ENCODE measurements around the gene PELO. TPM values are rescaled to one million over a fixed set of nuclear protein-coding genes. Genes with fewer than 3 reads are reported as not detected.

PELO gene
- total RNA-seq, 1 donor from 2014 or later = 11.8 TPM

DNA sequence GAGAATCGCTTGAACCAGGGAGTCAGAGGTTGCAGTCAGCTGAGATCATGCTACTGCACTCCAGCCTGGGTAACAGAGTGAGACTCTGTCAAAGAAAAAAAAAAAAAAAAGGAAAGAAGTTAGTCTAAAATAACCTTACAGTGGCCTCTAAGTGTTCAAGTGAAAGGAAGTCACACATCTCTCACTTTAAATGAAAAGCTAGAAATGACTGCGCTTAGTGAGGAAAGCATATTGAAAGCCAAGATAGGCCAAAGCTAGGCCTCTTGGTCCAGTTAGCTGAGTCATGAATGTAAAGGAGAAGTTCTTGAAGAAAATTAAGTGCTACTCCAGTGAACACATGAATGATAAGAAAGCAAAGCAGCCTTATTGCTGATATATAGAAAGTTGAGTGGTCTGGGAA is 38.1 kb downstream of the PELO start:
- Mint-ChIP-seq H3K4me3 (ENCODE audit: low read depth) (no peak overlapping the region), H3K9me3 (ENCODE audit: low read depth) (peaks cover 3% of the 10 kb centered on the region), H3K36me3 (ENCODE audit: insufficient read depth) (no peaks in the 10 kb centered on the region), H3K27ac (no peak overlapping the region), H3K4me1 (ENCODE audit: low read depth) (peaks cover 2% of the 10 kb centered on the region), H3K27me3 (no peaks in the 10 kb centered on the region)
- no peak for DNase-seq (ENCODE audit: low spot score, unreplicated experiment)
- TF ChIP-seq, protein P1, sequence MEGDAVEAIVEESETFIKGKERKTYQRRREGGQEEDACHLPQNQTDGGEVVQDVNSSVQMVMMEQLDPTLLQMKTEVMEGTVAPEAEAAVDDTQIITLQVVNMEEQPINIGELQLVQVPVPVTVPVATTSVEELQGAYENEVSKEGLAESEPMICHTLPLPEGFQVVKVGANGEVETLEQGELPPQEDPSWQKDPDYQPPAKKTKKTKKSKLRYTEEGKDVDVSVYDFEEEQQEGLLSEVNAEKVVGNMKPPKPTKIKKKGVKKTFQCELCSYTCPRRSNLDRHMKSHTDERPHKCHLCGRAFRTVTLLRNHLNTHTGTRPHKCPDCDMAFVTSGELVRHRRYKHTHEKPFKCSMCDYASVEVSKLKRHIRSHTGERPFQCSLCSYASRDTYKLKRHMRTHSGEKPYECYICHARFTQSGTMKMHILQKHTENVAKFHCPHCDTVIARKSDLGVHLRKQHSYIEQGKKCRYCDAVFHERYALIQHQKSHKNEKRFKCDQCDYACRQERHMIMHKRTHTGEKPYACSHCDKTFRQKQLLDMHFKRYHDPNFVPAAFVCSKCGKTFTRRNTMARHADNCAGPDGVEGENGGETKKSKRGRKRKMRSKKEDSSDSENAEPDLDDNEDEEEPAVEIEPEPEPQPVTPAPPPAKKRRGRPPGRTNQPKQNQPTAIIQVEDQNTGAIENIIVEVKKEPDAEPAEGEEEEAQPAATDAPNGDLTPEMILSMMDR (IDR thresholded peaks at IDR 0.05; ENCODE audit: unreplicated experiment) = no peak

GRCh38 chr5:52827815-52828214 is 40.1 kb downstream of the PELO start:
- Mint-ChIP-seq H3K4me3 (ENCODE audit: low read depth) (no peak overlapping the region), H3K9me3 (ENCODE audit: low read depth) (peaks cover 3% of the 10 kb centered on the region), H3K27me3 (no peaks in the 10 kb centered on the region), H3K27ac (no peak overlapping the region), H3K36me3 (ENCODE audit: insufficient read depth) (no peaks in the 10 kb centered on the region), H3K4me1 (ENCODE audit: low read depth) (peaks cover 2% of the 10 kb centered on the region)
- DNase-seq (ENCODE audit: low spot score, unreplicated experiment) = no peak
- TF ChIP-seq, protein P1 (IDR thresholded peaks at IDR 0.05; ENCODE audit: unreplicated experiment) = no peak

GRCh38 chr5:52829664-52830063 is 41.9 kb downstream of the PELO start:
- Mint-ChIP-seq H3K4me3 (ENCODE audit: low read depth) (no peak overlapping the region), H3K36me3 (ENCODE audit: insufficient read depth) (no peaks in the 10 kb centered on the region), H3K4me1 (ENCODE audit: low read depth) (no peaks in the 10 kb centered on the region), H3K27me3 (no peaks in the 10 kb centered on the region), H3K27ac (no peak overlapping the region), H3K9me3 (ENCODE audit: low read depth) (peaks cover 3% of the 10 kb centered on the region)
- no peak for DNase-seq (ENCODE audit: low spot score, unreplicated experiment)
- TF ChIP-seq, protein P1 (IDR thresholded peaks at IDR 0.05; ENCODE audit: unreplicated experiment) = no peak

DNA sequence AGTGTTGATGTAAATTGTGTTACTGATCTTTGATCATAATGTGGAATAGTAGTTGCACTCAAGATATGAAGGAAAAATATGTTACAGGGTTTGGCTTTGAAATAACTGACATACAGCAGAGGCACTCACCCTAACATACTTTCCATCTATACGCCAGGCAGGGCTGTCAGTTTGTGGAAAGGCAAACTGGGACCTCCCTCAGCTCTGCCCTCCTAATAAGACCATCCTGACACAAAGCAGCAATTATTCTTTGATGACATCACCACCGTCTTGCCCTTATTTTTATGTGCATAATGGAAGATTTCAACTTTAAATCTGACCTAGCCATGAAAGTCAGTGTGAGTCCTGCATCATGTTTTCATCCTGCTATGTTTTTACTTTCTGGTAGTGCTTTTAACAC is 42.9 kb downstream of the PELO start:
- TF ChIP-seq, protein P1 (IDR thresholded peaks at IDR 0.05; ENCODE audit: unreplicated experiment) = no peak
- H3K4me1 Mint-ChIP-seq (ENCODE audit: low read depth) = no peaks in the 10 kb centered on the region
- no peaks in the 10 kb centered on the region for H3K27me3 Mint-ChIP-seq
- peaks cover 3% of the 10 kb centered on the region for H3K9me3 Mint-ChIP-seq (ENCODE audit: low read depth)
- no peak overlapping the region for H3K4me3 Mint-ChIP-seq (ENCODE audit: low read depth)
- no peak for DNase-seq (ENCODE audit: low spot score, unreplicated experiment)
- no peak overlapping the region for H3K27ac Mint-ChIP-seq
- no peaks in the 10 kb centered on the region for H3K36me3 Mint-ChIP-seq (ENCODE audit: insufficient read depth)

DNA sequence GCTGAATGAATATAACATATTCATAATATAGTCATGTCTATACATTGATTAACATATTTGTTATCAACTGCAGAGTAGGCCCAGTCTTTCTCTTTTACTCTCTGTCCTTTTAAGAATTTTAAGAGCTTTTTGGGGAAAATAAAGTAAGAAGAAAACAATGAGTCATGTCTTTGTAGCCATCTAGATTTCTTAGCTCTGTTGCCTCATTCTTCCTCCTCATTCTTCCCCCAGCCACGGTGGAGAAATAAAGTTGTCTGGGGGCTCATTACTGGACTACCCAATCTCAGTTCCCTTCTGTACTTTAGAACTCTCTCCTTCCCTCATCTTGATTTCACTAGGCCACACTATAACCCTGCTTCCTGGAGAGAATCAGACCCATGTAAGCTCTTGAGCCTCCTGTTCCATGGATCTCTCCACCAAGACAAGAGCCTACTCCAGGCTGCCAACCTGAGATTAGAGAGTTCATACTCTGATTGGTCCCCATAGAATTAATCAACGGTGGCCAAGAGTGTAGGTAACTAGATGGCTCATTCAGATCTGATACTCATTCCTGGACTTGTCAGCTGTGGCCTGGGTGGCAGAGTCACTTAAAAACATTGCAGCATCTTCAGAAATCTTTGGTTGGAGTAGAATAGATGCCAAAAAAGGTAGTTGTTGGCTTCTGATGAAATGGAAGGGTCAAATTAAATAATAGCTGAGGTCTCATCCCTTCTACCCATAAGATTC is 44.2 kb downstream of the PELO start:
- H3K4me1 Mint-ChIP-seq (ENCODE audit: low read depth) = no peaks in the 10 kb centered on the region
- H3K4me3 Mint-ChIP-seq (ENCODE audit: low read depth) = no peak overlapping the region
- no peaks in the 10 kb centered on the region for H3K36me3 Mint-ChIP-seq (ENCODE audit: insufficient read depth)
- no peak overlapping the region for H3K27ac Mint-ChIP-seq
- TF ChIP-seq, protein P1 (IDR thresholded peaks at IDR 0.05; ENCODE audit: unreplicated experiment) = no peak
- no peak for DNase-seq (ENCODE audit: low spot score, unreplicated experiment)
- peaks cover 3% of the 10 kb centered on the region for H3K9me3 Mint-ChIP-seq (ENCODE audit: low read depth)
- H3K27me3 Mint-ChIP-seq = no peaks in the 10 kb centered on the region

All from progenitor cell of endocrine pancreas (in vitro differentiated cells).